OCI-LY7 (cell line): ENCODE results near the gene KLHL26.

ENCODE experiments used
- CTCF ChIP-seq: fragments of 200-600 bp; sonication (generic); conservative IDR thresholded peaks from 2 replicates; pipeline ENCODE4 v1.5.1; 2014; ENCODE audit warnings: mild to moderate bottlenecking, antibody characterized with exemption, low read length, moderate library complexity, mixed read lengths
- EZH2phosphoT487 ChIP-seq: fragments of 200-600 bp; sonication (generic); IDR thresholded peaks from 2 replicates; pipeline ENCODE4 v1.6.1; 2018; ENCODE audit warnings: low read depth, borderline replicate concordance, mild to moderate bottlenecking, mixed run types, antibody characterized with exemption, low read length, moderate library complexity, mixed read lengths

GRCh38 chr19:18587561-18587960 is 49.3 kb upstream of the KLHL26 start:
- TF ChIP-seq CTCF (no peak), EZH2phosphoT487 (no peak)
